GM18499 (cell line): Measurements from ENCODE around the gene FRYL.
"Not testable (repeated sequence)": the region's sequence is repeated elsewhere in the genome, so short reads cannot be mapped to it uniquely, and the experiment has no call there.

ENCODE experiments used
- ATAC-seq: cut with Tn5 transposase; IDR thresholded peaks from one replicate; pipeline ENCODE4 v1.9.1; 2021; ENCODE audit warnings: moderate number of reproducible peaks; ENCODE audit not compliant: insufficient read depth, unreplicated experiment

Gene FRYL

GRCh38 chr4:48705609-48706008 lies 74.5 kb downstream of the FRYL start:
- no peak for ATAC-seq

GRCh38 chr4:48704091-48704802 lies 75.8 kb downstream of the FRYL start:
- no peak for ATAC-seq

GRCh38 chr4:48699475-48699874 lies 80.6 kb downstream of the FRYL start:
- no peak for ATAC-seq

- no peak for ATAC-seq
These were observed 81.8 kb downstream of the FRYL start for GRCh38 chr4:48698029-48698971.

- not testable (repeated sequence) for ATAC-seq
These were observed 82.6 kb downstream of the FRYL start for GRCh38 chr4:48697516-48697915.

- ATAC-seq, result no peak
These were observed 85.3 kb downstream of the FRYL start for GRCh38 chr4:48694824-48695223.

GRCh38 chr4:48693856-48694574 lies 86.1 kb downstream of the FRYL start:
- ATAC-seq, result no peak

- no peak for ATAC-seq
These were observed 87.2 kb downstream of the FRYL start for GRCh38 chr4:48692897-48693296.

- no peak for ATAC-seq
These were observed 88.0 kb downstream of the FRYL start for GRCh38 chr4:48692044-48692443.

- ATAC-seq, result no peak
These were observed 91.1 kb downstream of the FRYL start for GRCh38 chr4:48688953-48689352.

- no peak for ATAC-seq
These were observed 92.6 kb downstream of the FRYL start for GRCh38 chr4:48687313-48688051.

- no peak for ATAC-seq
These were observed 93.7 kb downstream of the FRYL start for GRCh38 chr4:48686369-48686768.

GRCh38 chr4:48683784-48684666 lies 96.1 kb downstream of the FRYL start:
- ATAC-seq, result no peak

- not testable (repeated sequence) for ATAC-seq
These were observed 97.2 kb downstream of the FRYL start for GRCh38 chr4:48682870-48683269.

GRCh38 chr4:48681856-48682255 lies 98.2 kb downstream of the FRYL start:
- peak; percentile 63 for ATAC-seq

- ATAC-seq, result no peak
These were observed 99.1 kb downstream of the FRYL start for GRCh38 chr4:48680848-48681568.

GRCh38 chr4:48673537-48673936 lies 106.5 kb downstream of the FRYL start:
- ATAC-seq, result no peak

- no peak for ATAC-seq
These were observed 109.5 kb downstream of the FRYL start for GRCh38 chr4:48670587-48670986.

- ATAC-seq, result no peak
These were observed 111.0 kb downstream of the FRYL start for GRCh38 chr4:48669086-48669485.
